KOPT-K1 (cell line): ENCODE measurements around the gene PATZ1.
"Not testable (repeated sequence)": the region's sequence is repeated elsewhere in the genome, so short reads cannot be mapped to it uniquely, and the experiment has no call there.

Experiments
- H3K27ac ChIP-seq: fragments of 200-600 bp; sonication (generic); 2 replicates; pipeline ENCODE4 v1.5.1; 2016; ENCODE audit warnings: antibody characterized with exemption, mild to moderate bottlenecking, low read depth, low read length; ENCODE audit not compliant: poor library complexity, severe bottlenecking
- H3K36me3 ChIP-seq: fragments of 200-600 bp; sonication (generic); 2 replicates; pipeline ENCODE4 v1.5.1; 2017; ENCODE audit warnings: antibody characterized with exemption, mild to moderate bottlenecking, low read length, moderate library complexity; ENCODE audit not compliant: insufficient read depth
- H3K9me3 ChIP-seq: fragments of 200-600 bp; sonication (generic); 2 replicates; pipeline ENCODE4 v1.5.1; 2017; ENCODE audit warnings: antibody characterized with exemption, low read length, mild to moderate bottlenecking; ENCODE audit not compliant: insufficient read depth, poor library complexity, severe bottlenecking

The PATZ1 gene

DNA sequence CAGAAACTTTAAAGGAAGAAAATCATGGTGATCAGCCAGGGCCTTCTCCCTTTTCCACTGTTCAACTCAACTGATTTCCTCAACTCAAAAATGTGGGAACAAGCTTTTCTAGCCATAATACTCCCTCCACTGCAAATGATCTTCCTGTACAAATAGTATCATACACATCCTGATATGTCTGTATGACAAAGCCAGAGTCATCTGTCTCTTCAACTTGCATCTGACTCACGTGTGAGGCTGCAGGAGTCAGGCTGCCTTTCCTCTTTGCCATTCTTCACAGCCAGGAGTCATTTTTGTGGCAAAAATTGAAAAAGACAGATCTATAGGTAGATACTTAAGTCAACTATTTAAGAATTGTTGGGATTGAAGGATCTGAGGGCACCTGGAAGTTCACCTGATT is 13.3 kb downstream of the PATZ1 start:
- Histone ChIP-seq H3K27ac (no peak overlapping the region), H3K36me3 (peaks cover 99% of the 10 kb centered on the region)

DNA sequence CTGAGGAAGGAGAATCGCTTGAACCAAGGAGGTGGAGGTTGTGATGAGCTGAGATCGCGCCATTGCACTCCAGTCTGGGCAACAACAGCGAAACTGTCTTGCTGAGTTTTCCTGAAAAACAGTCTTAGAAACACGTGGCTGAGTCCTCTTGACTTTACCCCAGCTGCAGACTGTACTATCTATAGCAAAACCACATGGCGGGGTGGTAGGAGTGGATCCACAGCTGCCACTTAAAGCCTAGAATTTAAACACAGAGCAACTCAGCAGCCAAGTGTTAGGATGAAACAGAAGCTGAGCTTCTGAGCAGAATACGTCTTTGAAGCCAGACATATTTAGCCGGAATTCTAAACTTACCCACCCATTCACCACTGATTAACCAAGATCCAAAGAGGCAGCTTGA is 14.1 kb downstream of the PATZ1 start:
- no peak overlapping the region for H3K27ac ChIP-seq
- H3K9me3 ChIP-seq = no peaks in the 10 kb centered on the region
- H3K36me3 ChIP-seq = peaks cover 99% of the 10 kb centered on the region

More for the DNA sequence above, 13.3 kb downstream of the PATZ1 start:
- H3K9me3 ChIP-seq = no peaks in the 10 kb centered on the region

DNA sequence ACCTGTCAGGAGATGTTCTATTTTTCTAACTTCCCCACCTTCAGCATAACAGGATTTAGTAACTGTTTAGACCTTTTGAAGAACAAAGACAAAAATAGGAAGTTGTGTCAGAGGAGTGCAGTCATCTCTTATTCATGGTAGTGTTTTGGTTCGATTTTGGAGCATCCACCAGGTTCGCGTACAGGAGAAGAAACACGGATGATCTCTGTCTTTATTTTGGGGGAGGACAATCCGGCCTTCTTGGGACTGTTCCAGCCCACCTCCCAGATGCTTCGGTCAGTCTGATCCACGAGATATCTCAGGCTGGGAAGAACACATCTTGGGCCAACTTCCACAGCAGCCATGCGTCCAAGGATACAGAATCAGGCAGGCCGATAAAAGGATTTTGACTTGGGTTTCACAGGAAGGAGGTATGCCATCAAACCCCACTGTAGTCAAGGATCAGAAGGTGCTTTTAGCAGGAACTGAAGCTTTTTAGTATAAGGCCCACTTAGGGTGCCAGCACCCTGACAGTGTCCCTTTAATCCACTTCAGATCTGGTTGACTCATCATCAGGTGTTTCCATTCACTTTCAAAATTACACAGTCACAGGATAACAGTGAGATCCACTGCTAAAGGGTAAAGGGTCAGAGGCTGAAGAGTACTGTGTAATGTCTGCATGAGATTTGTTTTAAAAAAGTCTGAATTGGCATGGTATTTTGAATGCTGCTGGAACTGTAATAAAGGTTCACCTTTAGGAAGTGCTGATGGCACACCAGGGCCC is 16.5 kb downstream of the PATZ1 start:
- peaks cover 100% of the 10 kb centered on the region for H3K36me3 ChIP-seq
- no peaks in the 10 kb centered on the region for H3K9me3 ChIP-seq
- H3K27ac ChIP-seq = no peak overlapping the region

DNA sequence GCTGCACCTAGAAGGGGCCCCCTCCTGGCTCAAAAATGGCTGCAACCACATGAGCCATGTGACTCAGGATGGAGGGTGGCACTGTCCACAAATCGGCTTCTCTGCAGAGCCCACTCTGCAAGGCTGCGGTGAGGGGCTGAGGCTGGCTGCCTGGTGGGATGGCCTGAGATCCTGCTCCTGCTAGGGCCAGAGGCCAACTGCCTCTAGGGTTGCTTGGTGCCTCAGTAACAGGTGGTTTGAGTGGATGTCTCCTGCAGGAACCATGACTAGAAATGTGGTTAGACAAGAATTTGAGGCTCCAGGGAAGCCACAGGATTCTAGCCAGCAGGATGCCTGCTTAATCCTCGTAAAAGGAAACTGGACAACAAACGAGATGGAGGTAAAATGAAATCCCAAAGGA is 17.1 kb downstream of the PATZ1 start:
- no peaks in the 10 kb centered on the region for H3K9me3 ChIP-seq
- H3K27ac ChIP-seq = no peak overlapping the region
- peaks cover 100% of the 10 kb centered on the region for H3K36me3 ChIP-seq

DNA sequence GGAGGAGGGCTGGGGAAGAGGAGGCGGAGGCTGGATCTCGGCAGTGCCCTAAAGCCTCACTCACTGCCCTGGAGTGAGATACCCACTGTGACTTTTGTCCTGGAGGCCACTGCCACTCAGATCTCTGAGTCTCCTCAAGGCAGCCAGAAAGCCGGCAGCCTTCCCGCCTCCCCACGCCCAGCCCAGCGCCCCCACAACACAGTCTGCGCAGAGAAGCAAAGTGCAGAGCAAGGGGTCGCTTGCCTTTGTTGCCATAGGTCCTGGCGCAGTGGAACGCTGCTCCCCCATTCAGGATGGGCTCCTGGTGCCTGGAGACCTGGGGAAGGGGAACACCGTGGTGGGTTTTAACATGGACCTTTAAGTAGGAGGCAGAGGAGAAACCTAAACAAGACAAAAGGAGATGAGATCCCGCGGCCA is 17.6 kb downstream of the PATZ1 start:
- Histone ChIP-seq H3K36me3 (peaks cover 100% of the 10 kb centered on the region), H3K9me3 (no peaks in the 10 kb centered on the region), H3K27ac (no peak overlapping the region)

DNA sequence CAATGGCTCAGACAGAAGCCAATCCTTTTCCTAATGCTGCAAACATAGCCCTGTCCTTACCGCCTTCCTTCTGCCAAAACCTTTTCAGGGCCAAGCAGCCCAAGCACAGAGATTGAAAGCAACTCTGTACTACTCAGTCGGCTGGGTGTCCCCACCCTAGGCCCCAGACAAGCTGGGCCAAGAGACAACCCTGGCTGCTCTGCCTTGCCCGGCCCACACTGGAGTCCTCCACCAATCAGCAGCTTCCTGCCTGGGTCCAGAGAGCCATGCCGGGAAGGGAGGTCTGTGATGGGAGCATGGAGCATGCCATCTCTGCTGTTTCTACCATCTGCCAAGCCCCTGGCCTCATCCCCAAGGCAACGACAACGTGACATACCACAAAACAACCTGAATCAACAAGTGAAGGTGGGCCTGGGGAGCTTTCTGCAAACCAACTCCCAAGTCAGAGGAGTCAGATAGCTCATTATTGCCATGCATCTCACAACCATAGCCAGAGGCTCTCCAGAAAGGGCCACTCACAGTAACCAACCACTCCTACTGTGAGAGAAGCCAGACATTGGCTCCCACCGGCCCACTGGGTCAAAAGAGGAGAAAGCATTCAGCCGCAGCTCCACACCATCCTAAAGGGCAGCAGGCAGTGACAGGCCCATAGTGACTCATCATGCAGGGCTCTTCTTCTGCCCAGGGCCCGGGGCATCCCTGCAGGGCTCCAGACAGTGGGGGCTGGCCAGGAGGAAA is 18.2 kb downstream of the PATZ1 start:
- Histone ChIP-seq H3K9me3 (no peaks in the 10 kb centered on the region), H3K27ac (no peak overlapping the region), H3K36me3 (peaks cover 100% of the 10 kb centered on the region)

DNA sequence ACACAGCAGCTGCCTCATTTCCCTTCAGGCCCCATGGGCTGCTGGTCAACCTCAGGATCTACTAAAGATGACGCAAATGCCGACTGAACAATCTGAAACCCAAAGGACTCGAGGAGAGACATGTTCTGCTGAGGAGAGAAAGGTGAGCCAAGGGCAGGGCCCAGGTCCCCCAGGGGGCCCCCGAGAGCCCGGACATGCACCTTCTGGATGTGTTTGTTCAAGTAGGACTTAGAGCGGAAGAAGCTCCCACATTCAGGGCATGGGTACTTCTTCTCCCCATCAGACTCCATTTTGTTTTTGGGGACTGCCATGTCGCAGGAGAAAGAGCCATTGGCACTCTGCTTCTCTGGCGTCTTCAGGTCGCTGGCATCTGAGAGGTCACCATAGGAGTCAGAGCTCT is 19.3 kb downstream of the PATZ1 start:
- H3K27ac ChIP-seq = no peak overlapping the region

DNA sequence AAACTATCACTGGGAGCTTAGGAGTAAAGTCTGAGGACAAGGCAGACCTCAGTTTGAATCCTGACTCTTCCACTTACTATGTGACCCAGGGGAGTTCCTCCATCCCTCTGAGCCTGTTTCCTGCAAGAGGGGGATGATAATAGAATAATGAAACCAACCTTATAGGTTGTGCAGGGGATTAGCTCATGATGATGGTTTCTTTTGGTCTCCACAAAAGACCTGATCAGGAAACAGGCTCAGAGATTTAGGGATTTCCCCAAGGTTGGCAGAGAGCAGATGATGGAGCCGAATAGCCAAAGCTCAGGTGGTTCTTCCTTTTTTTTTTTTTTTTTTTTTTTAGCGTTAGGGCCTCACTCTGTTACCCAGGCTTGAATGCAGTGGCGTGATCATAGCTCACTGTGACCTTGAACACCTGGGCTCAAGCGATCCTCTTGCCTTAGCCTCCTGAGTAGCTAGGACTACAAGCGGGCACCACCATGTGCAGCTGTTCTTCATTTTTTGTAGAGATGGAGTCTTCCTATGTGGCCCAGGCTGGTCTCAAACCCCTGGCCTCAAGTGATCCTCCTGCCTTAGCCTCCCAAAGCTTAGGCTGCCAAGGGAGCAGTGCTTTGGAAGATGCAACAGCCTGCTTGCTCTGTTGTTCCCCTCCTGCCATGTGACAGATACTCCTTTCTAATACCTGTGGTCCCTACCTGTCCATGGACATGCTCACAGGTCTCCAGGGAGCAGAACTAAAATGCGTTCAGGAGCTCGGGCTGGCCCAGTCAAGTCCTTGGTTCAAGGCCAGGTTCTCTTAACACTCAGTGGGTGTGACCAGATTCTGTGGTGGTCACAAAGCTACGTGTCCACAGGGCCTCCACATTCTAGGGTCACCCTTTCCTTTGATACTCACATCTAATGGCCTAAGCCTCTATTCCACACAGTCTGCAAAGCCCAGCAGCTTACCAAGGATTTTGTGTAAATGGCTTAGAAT is 22.3 kb downstream of the PATZ1 start:
- Histone ChIP-seq H3K27ac (no peak overlapping the region), H3K36me3 (peaks cover 73% of the 10 kb centered on the region)

More for the DNA sequence above, 19.3 kb downstream of the PATZ1 start:
- H3K36me3 ChIP-seq = peaks cover 98% of the 10 kb centered on the region
- H3K9me3 ChIP-seq = no peaks in the 10 kb centered on the region

DNA sequence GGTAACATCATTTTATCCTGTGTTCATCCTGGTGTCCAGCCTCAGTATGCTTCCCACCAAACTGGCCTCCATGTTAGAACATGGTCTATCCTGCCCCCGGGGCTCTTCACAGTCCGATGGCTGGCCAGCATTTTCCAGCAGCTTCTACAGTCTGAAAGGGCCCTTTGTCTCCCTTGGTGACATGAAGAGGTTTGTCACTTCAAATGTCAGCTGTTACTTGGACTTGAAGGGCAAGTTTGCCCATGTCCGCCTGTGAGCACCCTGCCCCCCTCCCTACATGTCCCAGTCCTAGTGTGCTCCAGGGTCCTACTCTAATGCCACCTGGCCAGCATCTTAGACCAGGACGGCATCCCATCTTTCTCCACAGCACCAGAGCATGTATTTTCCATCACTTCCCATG is 24.7 kb downstream of the PATZ1 start:
- H3K36me3 ChIP-seq = peaks cover 48% of the 10 kb centered on the region
- no peaks in the 10 kb centered on the region for H3K9me3 ChIP-seq
- no peak overlapping the region for H3K27ac ChIP-seq

More for the DNA sequence above, 22.3 kb downstream of the PATZ1 start:
- H3K9me3 ChIP-seq = no peaks in the 10 kb centered on the region

DNA sequence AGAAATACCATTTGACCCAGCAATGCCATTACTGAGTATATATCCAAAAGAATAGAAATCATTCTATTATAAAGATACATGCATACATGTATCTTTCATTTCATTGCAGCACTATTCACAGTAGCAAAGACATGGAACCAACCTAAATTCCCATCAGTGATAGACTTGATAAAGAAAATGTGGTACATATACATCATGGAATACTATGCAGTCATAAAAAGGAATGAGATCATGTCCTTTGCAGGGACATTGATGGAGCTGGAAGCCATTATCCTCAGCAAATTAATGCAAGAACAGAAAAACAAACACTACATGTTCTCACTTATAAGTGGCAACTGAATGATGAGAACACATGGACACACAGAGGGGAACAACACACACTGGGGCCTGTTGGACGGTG is 31.9 kb downstream of the PATZ1 start:
- not testable (repeated sequence) for H3K36me3 ChIP-seq, H3K27ac ChIP-seq
- peaks cover 13% of the 10 kb centered on the region for H3K9me3 ChIP-seq

DNA sequence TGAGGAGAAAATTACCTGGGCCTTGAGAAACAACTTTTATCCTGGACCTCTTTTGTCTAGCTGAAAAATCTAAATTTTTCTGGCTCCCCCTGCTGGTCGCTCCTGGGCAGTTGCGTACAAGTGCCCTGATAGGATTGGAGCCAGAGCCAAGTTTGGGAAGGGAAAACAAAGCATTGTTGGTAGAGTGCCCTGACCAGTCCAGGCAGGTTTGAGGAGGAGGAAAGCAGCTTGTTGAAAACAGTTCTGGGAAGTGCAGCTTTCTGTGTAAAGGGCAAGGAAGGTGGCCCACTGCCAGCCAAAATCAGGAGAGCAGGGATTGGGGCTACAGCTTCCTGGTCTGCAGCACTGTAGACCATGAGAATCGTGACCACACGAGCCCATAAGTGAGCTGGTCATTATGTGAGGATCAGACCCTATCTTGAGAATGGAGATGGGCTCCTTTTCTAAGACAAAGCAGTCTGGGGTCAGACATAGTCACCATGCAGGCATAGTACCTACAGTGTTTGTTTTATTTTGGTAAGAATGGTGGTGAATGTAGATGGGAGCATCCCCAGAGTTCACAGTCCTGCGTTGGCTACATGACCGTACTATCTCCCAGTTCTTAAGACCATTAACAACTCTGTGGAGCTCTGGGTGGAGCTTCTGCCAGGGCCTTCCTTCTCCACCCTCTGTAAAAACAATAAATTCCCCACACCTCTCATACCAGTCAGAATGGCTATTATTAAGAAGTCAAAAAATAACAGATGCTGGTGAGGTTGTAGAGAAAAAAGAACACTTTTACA is 32.6 kb downstream of the PATZ1 start:
- Histone ChIP-seq H3K27ac (no peak overlapping the region), H3K9me3 (peaks cover 13% of the 10 kb centered on the region), H3K36me3 (no peaks in the 10 kb centered on the region)

DNA sequence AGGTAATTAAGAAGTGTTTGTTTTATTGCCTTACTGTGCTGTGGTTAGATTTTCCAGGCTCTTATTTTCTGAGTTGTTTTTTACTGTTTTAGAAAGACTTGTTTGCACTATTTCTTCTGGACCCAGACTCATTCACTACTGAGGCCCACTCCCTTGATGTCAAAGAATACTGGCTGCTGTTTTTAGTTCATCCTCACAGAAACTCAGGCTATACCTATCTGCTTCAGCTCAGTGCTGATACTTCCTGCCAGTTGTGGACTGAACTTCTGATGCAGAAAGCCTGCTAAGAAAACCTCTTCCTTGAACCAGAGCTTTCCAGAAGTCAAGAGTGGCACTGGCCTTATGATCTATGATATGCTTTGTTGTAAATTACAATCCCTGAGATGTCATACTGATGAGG is 38.0 kb downstream of the PATZ1 start:
- H3K27ac ChIP-seq = no peak overlapping the region
- H3K36me3 ChIP-seq = no peaks in the 10 kb centered on the region
- no peaks in the 10 kb centered on the region for H3K9me3 ChIP-seq

DNA sequence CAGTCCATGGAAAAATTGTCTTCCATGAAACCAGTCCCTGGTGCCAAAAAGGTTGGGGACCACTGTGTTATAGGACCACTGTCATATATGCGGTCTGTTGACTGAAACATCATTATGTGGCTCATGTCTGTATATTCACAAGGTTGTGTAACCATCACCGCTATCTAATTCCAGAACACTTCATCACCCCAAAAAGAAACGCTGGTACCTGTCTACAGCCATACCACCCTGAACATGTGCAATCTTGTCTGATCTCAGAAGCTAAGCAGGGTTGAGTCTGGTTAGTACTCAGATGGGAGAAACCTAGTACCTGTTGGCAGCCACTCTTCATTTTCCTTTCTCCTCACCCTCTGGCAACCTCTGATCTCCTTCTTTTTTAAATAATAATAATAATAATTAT is 41.0 kb downstream of the PATZ1 start:
- Histone ChIP-seq H3K27ac (no peak overlapping the region), H3K36me3 (no peaks in the 10 kb centered on the region), H3K9me3 (no peaks in the 10 kb centered on the region)

DNA sequence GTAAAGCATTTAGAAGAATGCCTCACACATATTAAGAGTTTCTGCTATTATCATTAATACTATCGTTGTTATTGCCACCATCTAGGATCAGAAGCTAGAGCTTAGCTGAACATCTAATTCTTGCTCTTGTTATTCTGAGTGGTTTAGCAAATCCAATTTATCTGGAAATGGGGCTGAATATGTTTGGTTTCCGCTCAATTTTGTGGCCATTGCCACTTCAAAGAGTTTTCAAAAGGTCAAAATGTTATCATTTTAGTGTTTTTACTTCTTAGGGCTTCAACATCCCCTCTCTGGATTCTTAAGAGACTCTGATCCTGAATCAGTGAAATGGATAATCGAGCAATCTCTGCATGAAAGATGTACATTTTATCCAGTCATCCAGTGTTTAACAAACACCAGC is 43.6 kb downstream of the PATZ1 start:
- Histone ChIP-seq H3K36me3 (no peaks in the 10 kb centered on the region), H3K27ac (no peak overlapping the region), H3K9me3 (no peaks in the 10 kb centered on the region)
